SK-N-SH (cell line): ENCODE measurements around the gene MLC1.

Experiments
- CTCF ChIP-seq: fragments of 200-600 bp; sonication (generic); IDR thresholded peaks from 2 replicates; pipeline ENCODE4 v1.6.1; 2017; ENCODE audit warnings: antibody characterized with exemption, mild to moderate bottlenecking, moderate library complexity
- ELF1 ChIP-seq: IDR thresholded peaks from 2 replicates; pipeline ENCODE4 v1.4.0; 2012
- EP300 ChIP-seq, 2 experiments: IDR thresholded peaks; 2 replicates each; pipeline versions ENCODE4 v1.4.0 to v1.6.1; 2012; ENCODE audit warnings: borderline replicate concordance in 1 of 2, low read depth in 1 of 2, low read length in 1 of 2
- GATA2 ChIP-seq: sonication (generic); formaldehyde crosslinking; IDR thresholded peaks from 2 replicates; pipeline ENCODE4 v1.5.0; 2020; ENCODE audit warnings: mild to moderate bottlenecking, missing genetic modification reagents
- JUND ChIP-seq: IDR thresholded peaks from 2 replicates; pipeline ENCODE4 v1.4.0; 2012
- POLR2AphosphoS5 ChIP-seq: IDR thresholded peaks from 2 replicates; pipeline ENCODE4 v1.6.1; 2012; ENCODE audit warnings: low read depth, low read length

GRCh38 chr22:50129121-50129736 lies 44.0 kb upstream of the MLC1 start:
- TF ChIP-seq CTCF (no peak), POLR2AphosphoS5 (no peak), GATA2 (no peak), JUND (no peak), EP300 (IDR thresholded peaks at IDR 0.05; ENCODE audit: borderline replicate concordance in 1 of 2, low read depth in 1 of 2, low read length in 1 of 2) (no peak), ELF1 (no peak)
